Endothelial cell of umbilical vein (primary cell): ENCODE measurements around the gene PTPRK. TPM values are rescaled to one million over a fixed set of nuclear protein-coding genes. Genes with fewer than 3 reads are reported as not detected.

Experiments
- BruUV-seq: library from RNA; stranded (reverse); fragments of 400-500 nt; replicated peaks from 2 replicates; lab custom pipeline; 2021; lab: Mats Ljungman, UMichigan
- CTCF ChIA-PET: fragments of 300-600, 350-600 bp; sonication (Branson Sonifier 250); formaldehyde crosslinking; loops from one replicate; lab custom pipeline; 2021; ENCODE audit warnings: antibody characterized with exemption, inconsistent platforms; lab: Charles Lee
- POLR2A ChIA-PET: fragments of 300-600, 350-600 bp; sonication (Branson Sonifier 250); formaldehyde crosslinking; loops from one replicate; lab custom pipeline; 2021; ENCODE audit warnings: antibody characterized with exemption, inconsistent platforms; lab: Charles Lee
- DNase-seq: peaks from one replicate; pipeline ENCODE4 v3.0.0-alpha.2; 2011; ENCODE audit warnings: low read depth, low spot score
- FAIRE-seq: peaks from 2 replicates; lab custom pipeline; 2011; peaks lifted over from hg19 to GRCh38; lab: Jason Lieb, UNC
- H2AFZ ChIP-seq: 2 replicates; pipeline ENCODE4 v1.6.0; 2012; ENCODE audit warnings: low read depth, low read length, control low read depth, inconsistent platforms
- H3K27ac ChIP-seq: 2 replicates; pipeline ENCODE4 v1.5.1; 2011; ENCODE audit warnings: low read depth, mild to moderate bottlenecking, control low read depth, low read length, moderate library complexity; ENCODE audit not compliant: insufficient read depth
- H3K27me3 ChIP-seq, 2 experiments: 2 replicates each; pipeline versions ENCODE4 v1.6.0 to v1.6.1; 2011; ENCODE audit warnings: low read length in 2 of 2, mixed read lengths in 1 of 2; ENCODE audit not compliant: control insufficient read depth in 2 of 2, insufficient read depth in 2 of 2
- H3K36me3 ChIP-seq, 2 experiments: 2 replicates in 1 of 2; 3 replicates in 1 of 2; pipeline ENCODE4 v1.5.1; 2011; ENCODE audit warnings: low read length in 2 of 2, mild to moderate bottlenecking in 1 of 2, moderate library complexity in 1 of 2; ENCODE audit not compliant: control insufficient read depth in 2 of 2, insufficient read depth in 2 of 2; ENCODE audit errors: extremely low read depth in 1 of 2
- H3K4me1 ChIP-seq: 3 replicates; pipeline ENCODE4 v1.5.1; 2011; ENCODE audit warnings: mild to moderate bottlenecking, low read length; ENCODE audit not compliant: control insufficient read depth, insufficient read depth; ENCODE audit errors: extremely low read depth
- H3K4me2 ChIP-seq: 2 replicates; pipeline ENCODE4 v1.6.1; 2011; ENCODE audit warnings: low read length, control low read depth, mixed read lengths; ENCODE audit not compliant: insufficient read depth
- H3K4me3 ChIP-seq, 3 experiments: fragments of 200-600 bp in 1 of 3; sonication (generic), shearing (Covaris generic) in 1 of 3; replicated peaks in 1 of 3; 2 replicates each; pipeline ENCODE4 v1.5.1; 2011 to 2016; ENCODE audit warnings: control low read depth in 3 of 3, low read length in 3 of 3, mild to moderate bottlenecking in 2 of 3, inconsistent platforms in 1 of 3, low read depth in 1 of 3, moderate library complexity in 1 of 3; ENCODE audit not compliant: insufficient read depth in 1 of 3
- H3K79me2 ChIP-seq: 2 replicates; pipeline ENCODE4 v1.6.0; 2012; ENCODE audit warnings: low read length, inconsistent platforms; ENCODE audit not compliant: control insufficient read depth, insufficient read depth
- H3K9ac ChIP-seq: replicated peaks from 2 replicates; pipeline ENCODE3; 2011; ENCODE audit warnings: low read length, control low read depth; ENCODE audit not compliant: insufficient read depth; ENCODE audit errors: extremely low read depth
- H3K9me1 ChIP-seq: replicated peaks from 3 replicates; pipeline ENCODE4 v1.6.0; 2011; ENCODE audit warnings: mild to moderate bottlenecking, low read length; ENCODE audit not compliant: control insufficient read depth, insufficient read depth; ENCODE audit errors: extremely low read depth
- H3K9me3 ChIP-seq: replicated peaks from 2 replicates; pipeline ENCODE4 v1.5.1; 2012; ENCODE audit warnings: low read length, inconsistent platforms; ENCODE audit not compliant: control insufficient read depth, insufficient read depth
- H4K20me1 ChIP-seq: replicated peaks from 2 replicates; pipeline ENCODE3; 2011; ENCODE audit warnings: mild to moderate bottlenecking, low read length; ENCODE audit not compliant: control insufficient read depth, insufficient read depth; ENCODE audit errors: extremely low read depth
- EZH2 ChIP-seq: IDR thresholded peaks from 2 replicates; pipeline ENCODE4 v1.6.1; 2012; ENCODE audit warnings: borderline replicate concordance, low read depth, mild to moderate bottlenecking, moderate library complexity, low read length, inconsistent platforms; ENCODE audit not compliant: severe bottlenecking
- FOS ChIP-seq: IDR thresholded peaks from 2 replicates; pipeline ENCODE4 v1.6.1; 2011; ENCODE audit warnings: mild to moderate bottlenecking, low read length, moderate library complexity, borderline replicate concordance; ENCODE audit not compliant: insufficient read depth
- GATA2 ChIP-seq: IDR thresholded peaks from 2 replicates; pipeline ENCODE4 v1.7.0; 2011; ENCODE audit warnings: low read depth, mild to moderate bottlenecking, moderate library complexity, mixed read lengths, low read length; ENCODE audit not compliant: insufficient read length, insufficient read depth
- JUN ChIP-seq: IDR thresholded peaks from 2 replicates; pipeline ENCODE4 v1.6.1; 2011; ENCODE audit warnings: borderline replicate concordance, low read depth; ENCODE audit not compliant: insufficient read length, insufficient read depth
- MYC ChIP-seq: IDR thresholded peaks from one replicate; pipeline ENCODE4 v1.6.1; 2011; ENCODE audit warnings: mild to moderate bottlenecking, low read depth, low read length
- POLR2A ChIP-seq: IDR thresholded peaks from 2 replicates; pipeline ENCODE4 v1.6.1; 2012; ENCODE audit warnings: low read depth, mild to moderate bottlenecking, control low read depth, low read length
- POLR2AphosphoS5 ChIP-seq: IDR thresholded peaks from 2 replicates; pipeline ENCODE4 v1.6.1; 2012; ENCODE audit warnings: low read depth, mild to moderate bottlenecking, control low read depth, low read length, moderate library complexity; ENCODE audit not compliant: insufficient read depth
- dilution Hi-C: fragments of 300-500 bp; cut with MboI; formaldehyde crosslinking; loops from one replicate; pipeline ENCODE4 v1.15.0; 2019; ENCODE audit warnings: low sequenced_read_pairs; ENCODE audit not compliant: extremely low pct_ligation_motif_present
- intact Hi-C: fragments of 100-400 bp; cut with micrococcal nuclease; formaldehyde crosslinking; loops from one replicate; pipeline ENCODE4 v1.10.0; 2022
- polyA plus RNA-seq, 4 experiments: library from polyadenylated mRNA; depleted of rRNA in 3 of 4; stranded (reverse) in 3 of 4; unstranded in 1 of 4; fragments of >200 nt; gene quantifications; 2 replicates each; pipeline versions ENCODE4 v1.2.1 to v1.2.3, GENCODE V29; 2011 to 2012; ENCODE audit warnings: missing spikeins in 1 of 4
- total RNA-seq: library from RNA; stranded (reverse); gene quantifications from 2 replicates; pipeline ENCODE4 v1.2.3, GENCODE V29; 2021
- TF ChIP-seq, protein P1 (sequence below): IDR thresholded peaks from 2 replicates; pipeline ENCODE4 v1.6.1; 2011; ENCODE audit not compliant: insufficient read depth, insufficient read length

Gene PTPRK
- total and polyA plus RNA-seq, 2 donors (not counting 3 experiments of a cell fraction or from before 2014, with no cell fraction given): 15.2 to 74.0 TPM

DNA sequence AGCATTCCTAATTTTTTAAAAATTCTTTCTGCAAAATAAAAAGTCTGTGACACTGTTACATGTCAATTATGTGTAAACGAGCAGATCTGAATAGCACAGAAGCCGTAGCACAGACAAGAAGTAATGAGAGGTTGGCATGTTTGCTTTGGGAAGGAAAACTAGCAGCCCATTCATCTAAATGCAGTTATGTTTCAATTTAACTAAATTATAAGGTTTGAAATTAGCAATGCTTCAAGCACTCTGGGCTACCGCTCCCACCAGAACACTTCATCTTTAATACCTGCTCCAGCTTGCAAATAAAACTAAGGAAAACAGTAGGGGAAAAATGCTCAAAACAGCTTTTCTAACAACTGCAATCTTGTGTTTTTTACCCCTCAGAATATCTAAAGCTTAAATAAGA lies 73.9 kb downstream of the PTPRK start:
- Histone ChIP-seq H4K20me1 (peaks cover 3% of the 10 kb centered on the region), H3K27ac (no peak overlapping the region), H3K9ac (no peak overlapping the region), H3K79me2 (peaks cover 22% of the 10 kb centered on the region), H3K4me2 (no peak overlapping the region), H3K27me3 (no peaks in the 10 kb centered on the region), H3K4me3 (no peak overlapping the region), H3K9me1 (no peaks in the 10 kb centered on the region), H3K9me3 (no peaks in the 10 kb centered on the region), H2AFZ (no peak overlapping the region), H3K36me3 (no peaks in the 10 kb centered on the region), H3K4me1 (no peaks in the 10 kb centered on the region)
- intact Hi-C loops (no loop called here), dilution Hi-C loops (no loop called here)
- FAIRE-seq (no peak), DNase-seq (no peak)
- POLR2A ChIA-PET: no interaction called here
- BruUV-seq: no TSS peak
- TF ChIP-seq POLR2AphosphoS5: no peak
- no peak for TF ChIP-seq FOS
- TF ChIP-seq MYC: no peak
- TF ChIP-seq JUN: no peak
- CTCF ChIA-PET: interaction anchor here (1.4 kb wide), 1 partner anchor 20 kb away, joined by 3 read pairs; no protein-coding TSS in a partner anchor

GRCh38 chr6:128443553-128443952 lies 76.8 kb downstream of the PTPRK start:
- no peak overlapping the region for H3K4me2 ChIP-seq
- no peak overlapping the region for H2AFZ ChIP-seq
- no peak overlapping the region for H3K27ac ChIP-seq
- no peaks in the 10 kb centered on the region for H3K27me3 ChIP-seq
- CTCF ChIA-PET: no interaction called here
- TF ChIP-seq, protein P1, sequence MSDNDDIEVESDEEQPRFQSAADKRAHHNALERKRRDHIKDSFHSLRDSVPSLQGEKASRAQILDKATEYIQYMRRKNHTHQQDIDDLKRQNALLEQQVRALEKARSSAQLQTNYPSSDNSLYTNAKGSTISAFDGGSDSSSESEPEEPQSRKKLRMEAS: no peak
- TF ChIP-seq FOS (no peak), POLR2A (no peak), GATA2 (no peak), MYC (no peak), EZH2 (no peak), JUN (no peak)
- peaks cover 34% of the 10 kb centered on the region for H3K79me2 ChIP-seq
- FAIRE-seq (no peak), DNase-seq (no peak)
- no peaks in the 10 kb centered on the region for H3K9me1 ChIP-seq
- H3K4me3 ChIP-seq: no peak overlapping the region
- H4K20me1 ChIP-seq: peaks cover 9% of the 10 kb centered on the region
- no peak overlapping the region for H3K9ac ChIP-seq
- peaks cover 1% of the 10 kb centered on the region for H3K4me1 ChIP-seq
- no peaks in the 10 kb centered on the region for H3K9me3 ChIP-seq
- H3K36me3 ChIP-seq: no peaks in the 10 kb centered on the region
- POLR2A ChIA-PET: no interaction called here
- dilution Hi-C loops: no loop called here
- no TSS peak for BruUV-seq
- intact Hi-C loops: no loop called here
